Measurements from ENCODE around the gene PITX3. TPM values are rescaled to one million over a fixed set of nuclear protein-coding genes. Genes with fewer than 3 reads are reported as not detected.
"Not testable (repeated sequence)": the region's sequence is repeated elsewhere in the genome, so short reads cannot be mapped to it uniquely, and the experiment has no call there.

Gene PITX3
- total and polyA plus RNA-seq, 3 experiments from 2014 or later: not detected

DNA sequence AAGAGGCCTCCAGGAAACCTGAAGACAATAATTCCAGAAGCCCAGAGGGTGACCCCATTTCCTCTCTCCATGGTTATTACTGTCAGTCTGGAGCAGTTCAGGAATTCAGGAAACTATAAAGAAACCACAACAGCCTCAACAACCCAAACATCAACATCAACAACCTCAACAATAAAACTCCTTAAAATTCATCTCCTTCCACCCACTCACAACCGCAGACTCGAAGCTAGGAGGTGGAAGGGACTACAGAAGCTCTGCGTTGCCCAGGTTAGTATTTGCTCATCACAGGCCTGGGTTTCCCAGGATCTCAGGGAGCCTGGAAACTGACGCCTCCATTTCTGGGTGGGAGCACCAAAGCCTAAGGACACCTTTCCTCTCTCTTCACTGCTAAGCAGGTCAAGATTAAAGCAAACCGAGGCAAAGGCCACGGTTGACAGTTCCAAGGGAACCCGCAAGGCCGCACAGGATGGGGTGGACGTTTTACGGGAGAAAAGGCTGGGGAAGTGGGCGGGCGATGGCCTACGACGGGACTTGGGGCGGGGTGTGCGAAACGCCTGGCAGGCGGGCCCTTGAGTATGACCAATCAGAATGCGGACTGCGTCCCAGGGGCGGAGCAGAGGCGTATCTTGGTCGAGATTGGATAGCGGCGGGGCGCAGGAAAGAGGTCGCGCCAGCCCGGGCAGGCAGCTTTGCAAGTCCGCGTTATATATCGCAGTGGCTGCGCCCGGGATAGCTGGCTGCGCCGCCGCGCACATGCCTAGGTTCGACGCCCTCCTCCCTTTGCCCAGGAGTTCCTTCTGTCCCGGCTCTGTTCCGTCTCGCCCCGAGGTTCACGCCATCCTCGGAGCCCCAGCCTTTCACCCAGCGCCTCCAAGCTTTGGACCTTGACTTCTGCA is 15.4 kb downstream of the PITX3 start, which contains the start of gene ELOVL3:
TSS of gene ELOVL3 (plus strand) at position 654 of the 896 bp plus-strand sequence. CDS start 250 bp downstream, outside the sequence.
- ChIA-PET POLR2A (interaction anchor here (0.6 to 1.1 kb wide), 2 partner anchors 11 to 57 kb away, joined by 3 read pairs; no protein-coding TSS in a partner anchor), CTCF (interaction anchor here (1.1 to 11.9 kb wide), 6 partner anchors 67 to 358 kb away, joined by 3 to 327 read pairs (median 6); no protein-coding TSS in a partner anchor)
- DNase-seq: peak; percentile 80 to 87 (median 81)
- Histone ChIP-seq H3K9me3 (ENCODE audit: low read length) (no peaks in the 10 kb centered on the region), H3K4me3 (ENCODE audit: low read length) (peak within 1 kb of the TSS; percentile 51), H3K4me1 (ENCODE audit: insufficient read depth, low read length) (peaks cover 14% of the 10 kb centered on the region), H3K36me3 (ENCODE audit: insufficient read depth, low read length) (no peaks in the 10 kb centered on the region), H3K27ac (ENCODE audit: low read depth, low read length) (no peak within 1 kb of the TSS), H3K27me3 (ENCODE audit: insufficient read depth, low read length, poor library complexity, severe bottlenecking) (peaks cover 30% of the 10 kb centered on the region)
- peak within 1 kb of the TSS in 3 of 8 donors; percentile 14 to 47 (median 41) for H3K27ac Mint-ChIP-seq
- H3K9me3 Mint-ChIP-seq: no peaks in the 10 kb centered on the region
- H3K36me3 Mint-ChIP-seq: no peaks in the 10 kb centered on the region
- H3K4me3 Mint-ChIP-seq: peak within 1 kb of the TSS; percentile 12 to 82 (median 74)
- H3K4me1 Mint-ChIP-seq: peaks cover 15 to 24% (median 19%) of the 10 kb centered on the region in 3 donors
- H3K27me3 Mint-ChIP-seq: peaks cover 20 to 51% of the 10 kb centered on the region in 2 donors

DNA sequence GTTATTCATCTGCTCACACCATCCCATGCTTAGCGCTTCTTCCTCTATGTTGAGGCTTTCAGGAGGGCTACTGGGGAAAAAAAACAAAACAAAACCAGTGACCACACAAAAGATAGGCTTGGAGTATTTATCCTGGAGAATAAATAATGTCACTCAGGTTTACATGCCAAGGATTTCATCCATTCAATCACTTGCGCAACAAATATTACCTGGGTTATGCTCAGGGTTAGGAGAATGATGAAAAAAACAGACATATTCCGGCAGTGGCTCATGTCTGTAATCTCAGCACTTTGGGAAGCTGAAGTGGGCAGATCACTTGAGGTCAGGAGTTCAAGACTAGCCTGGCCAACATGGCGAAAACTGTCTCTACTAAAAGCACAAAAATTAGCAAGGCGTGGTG is 18.5 kb downstream of the PITX3 start:
- H3K27me3 Mint-ChIP-seq: peaks cover 4 to 32% of the 10 kb centered on the region in 2 donors
- no peaks in the 10 kb centered on the region for H3K9me3 Mint-ChIP-seq
- no peaks in the 10 kb centered on the region for H3K9me3 ChIP-seq (ENCODE audit: low read length)
- H3K4me3 Mint-ChIP-seq: no peak overlapping the region
- H3K36me3 ChIP-seq (ENCODE audit: insufficient read depth, low read length): no peaks in the 10 kb centered on the region
- no peak for DNase-seq
- H3K27ac ChIP-seq (ENCODE audit: low read depth, low read length): no peak overlapping the region
- peaks cover 10 to 15% (median 14%) of the 10 kb centered on the region in 3 donors for H3K4me1 Mint-ChIP-seq
- no peaks in the 10 kb centered on the region for H3K36me3 Mint-ChIP-seq
- no peak overlapping the region for H3K4me3 ChIP-seq (ENCODE audit: low read length)
- ChIA-PET POLR2A (interaction anchor here (0.6 kb wide), 1 partner anchor 97 kb away, joined by 5 read pairs; no protein-coding TSS in a partner anchor), CTCF (interaction anchor here (1.3 kb wide), 1 partner anchor 129 kb away, joined by 5 read pairs; no protein-coding TSS in a partner anchor)
- peaks cover 7% of the 10 kb centered on the region for H3K27me3 ChIP-seq (ENCODE audit: insufficient read depth, low read length, poor library complexity, severe bottlenecking)
- H3K27ac Mint-ChIP-seq: no peak overlapping the region
- H3K4me1 ChIP-seq (ENCODE audit: insufficient read depth, low read length): peaks cover 7% of the 10 kb centered on the region

DNA sequence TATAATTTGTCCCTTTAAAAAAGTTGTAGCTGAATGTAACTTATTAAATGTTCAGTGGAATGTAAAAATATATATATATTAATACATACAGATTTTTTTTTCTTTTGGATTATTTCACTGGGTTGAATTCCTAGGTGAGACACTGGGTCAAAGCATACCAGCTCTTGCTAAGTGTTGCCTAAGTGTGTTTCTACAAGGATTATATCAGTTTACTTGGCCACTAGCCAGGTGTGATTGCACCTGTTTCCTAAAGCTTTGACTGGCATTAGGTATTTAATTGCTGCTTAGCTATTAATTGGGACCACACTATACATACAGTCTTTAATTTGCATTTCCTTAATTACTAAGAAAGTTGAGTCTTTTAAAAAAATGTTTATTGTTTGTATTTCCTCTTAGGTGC is 20.7 kb downstream of the PITX3 start:
- H3K36me3 ChIP-seq (ENCODE audit: insufficient read depth, low read length): no peaks in the 10 kb centered on the region
- H3K27me3 ChIP-seq (ENCODE audit: insufficient read depth, low read length, poor library complexity, severe bottlenecking): peaks cover 3% of the 10 kb centered on the region
- Mint-ChIP-seq H3K27ac (no peak overlapping the region), H3K36me3 (no peaks in the 10 kb centered on the region), H3K4me1 (peaks cover 0 to 1% (median 0%) of the 10 kb centered on the region in 3 donors), H3K27me3 (peaks cover 4 to 15% of the 10 kb centered on the region in 2 donors), H3K4me3 (no peak overlapping the region), H3K9me3 (no peaks in the 10 kb centered on the region)
- H3K9me3 ChIP-seq (ENCODE audit: low read length): no peaks in the 10 kb centered on the region
- no peak overlapping the region for H3K4me3 ChIP-seq (ENCODE audit: low read length)
- ChIA-PET POLR2A (no interaction called here), CTCF (interaction anchor here (1.0 to 3.3 kb wide), 2 partner anchors 10 to 131 kb away, joined by 3 to 29 read pairs; no protein-coding TSS in a partner anchor)
- no peaks in the 10 kb centered on the region for H3K4me1 ChIP-seq (ENCODE audit: insufficient read depth, low read length)
- H3K27ac ChIP-seq (ENCODE audit: low read depth, low read length): no peak overlapping the region
- no peak for DNase-seq

DNA sequence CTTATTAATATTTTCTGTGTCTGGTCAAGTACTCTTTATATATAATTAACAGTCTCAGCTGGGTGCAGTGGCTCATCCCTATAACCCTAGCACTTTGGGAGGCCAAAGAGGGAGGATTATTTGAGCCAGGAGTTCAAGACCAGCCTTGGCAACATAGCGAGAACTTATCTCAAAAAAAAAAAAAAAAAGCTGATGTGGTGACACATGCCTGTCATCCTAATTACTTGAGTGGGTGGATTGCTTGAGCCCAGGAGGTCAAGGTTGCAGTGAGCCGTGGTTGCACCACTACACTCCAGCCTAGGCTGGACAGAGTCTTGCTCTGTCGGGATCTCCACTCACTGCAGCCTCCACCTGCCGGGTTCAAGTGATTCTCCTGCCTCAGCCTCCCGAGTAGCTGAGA is 21.9 kb downstream of the PITX3 start:
- ChIA-PET CTCF (interaction anchor here (3.3 kb wide), 1 partner anchor 11 kb away, joined by 29 read pairs; no protein-coding TSS in a partner anchor), POLR2A (no interaction called here)
- Mint-ChIP-seq H3K36me3 (no peaks in the 10 kb centered on the region), H3K4me3 (no peak overlapping the region), H3K9me3 (no peaks in the 10 kb centered on the region), H3K4me1 (no peaks in the 10 kb centered on the region), H3K27ac (no peak overlapping the region), H3K27me3 (peaks cover 4 to 15% of the 10 kb centered on the region in 2 donors)
- no peaks in the 10 kb centered on the region for H3K36me3 ChIP-seq (ENCODE audit: insufficient read depth, low read length)
- no peak overlapping the region for H3K27ac ChIP-seq (ENCODE audit: low read depth, low read length)
- H3K4me3 ChIP-seq (ENCODE audit: low read length): no peak overlapping the region
- DNase-seq: no peak
- no peaks in the 10 kb centered on the region for H3K27me3 ChIP-seq (ENCODE audit: insufficient read depth, low read length, poor library complexity, severe bottlenecking)
- no peaks in the 10 kb centered on the region for H3K9me3 ChIP-seq (ENCODE audit: low read length)
- H3K4me1 ChIP-seq (ENCODE audit: insufficient read depth, low read length): no peaks in the 10 kb centered on the region

DNA sequence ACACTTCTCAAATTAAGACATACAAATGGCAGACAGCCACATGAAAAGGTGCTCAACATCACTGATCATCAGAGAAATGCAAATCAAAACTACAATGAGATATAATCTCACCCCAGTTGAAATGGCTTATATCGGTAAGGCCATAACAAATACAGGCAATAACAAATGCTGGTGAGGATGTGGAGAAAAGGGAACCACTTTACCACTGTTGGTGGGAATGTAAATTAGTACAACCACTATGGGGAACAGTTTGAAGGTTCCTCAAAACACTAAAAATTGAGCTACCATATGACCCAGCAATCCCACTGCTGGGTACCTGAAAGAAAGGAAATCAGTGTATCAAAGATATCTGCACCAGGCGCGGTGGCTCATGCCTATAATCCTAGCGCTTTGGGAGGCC is 27.7 kb downstream of the PITX3 start:
- H3K4me1 ChIP-seq (ENCODE audit: insufficient read depth, low read length); H3K9me3 ChIP-seq (ENCODE audit: low read length); H3K4me1 Mint-ChIP-seq; H3K4me3 ChIP-seq (ENCODE audit: low read length); H3K27me3 ChIP-seq (ENCODE audit: insufficient read depth, low read length, poor library complexity, severe bottlenecking); H3K4me3 Mint-ChIP-seq; H3K9me3 Mint-ChIP-seq; H3K27ac ChIP-seq (ENCODE audit: low read depth, low read length); POLR2A ChIA-PET; H3K36me3 Mint-ChIP-seq; H3K27ac Mint-ChIP-seq; CTCF ChIA-PET; H3K36me3 ChIP-seq (ENCODE audit: insufficient read depth, low read length); DNase-seq; H3K27me3 Mint-ChIP-seq: not testable (repeated sequence)

DNA sequence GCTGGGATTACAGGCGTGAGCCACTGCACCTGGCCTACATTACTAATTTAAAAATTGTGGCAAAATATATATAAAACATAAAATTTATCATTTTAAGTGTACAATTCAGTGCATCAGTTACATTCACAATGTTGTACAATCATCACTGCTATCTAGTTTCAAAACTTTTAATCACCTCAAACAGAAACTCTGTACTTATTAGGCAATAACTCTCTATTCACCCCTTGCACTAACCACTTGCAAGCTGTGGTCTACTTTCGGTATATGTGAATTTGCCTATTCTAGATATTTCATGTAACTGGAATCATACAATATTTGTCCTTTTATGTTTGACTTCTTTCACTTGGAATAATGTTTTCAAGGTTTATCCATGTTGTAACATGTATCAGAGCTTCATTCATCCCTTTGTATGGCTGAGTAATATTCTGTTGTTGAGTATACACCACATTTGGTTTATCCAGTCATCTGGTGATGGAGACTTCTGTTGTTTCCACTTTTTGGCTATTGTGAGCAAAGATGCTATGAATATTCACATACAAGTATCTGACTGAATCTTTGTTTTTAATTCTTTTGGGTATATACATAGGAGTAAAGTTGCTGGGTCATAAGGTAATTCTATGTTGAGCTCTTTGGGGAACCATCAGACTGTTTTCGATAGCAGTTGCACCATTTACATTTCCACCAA is 29.6 kb downstream of the PITX3 start:
- ChIA-PET CTCF (interaction anchor here (1.2 to 1.3 kb wide), 2 partner anchors 19 to 45 kb away, joined by 3 to 4 read pairs; no protein-coding TSS in a partner anchor), POLR2A (no interaction called here)
- Mint-ChIP-seq H3K36me3 (no peaks in the 10 kb centered on the region), H3K4me1 (no peaks in the 10 kb centered on the region), H3K27me3 (peaks cover 0 to 6% of the 10 kb centered on the region in 2 donors), H3K27ac (no peak overlapping the region), H3K9me3 (no peaks in the 10 kb centered on the region), H3K4me3 (no peak overlapping the region)
- no peaks in the 10 kb centered on the region for H3K9me3 ChIP-seq (ENCODE audit: low read length)
- no peaks in the 10 kb centered on the region for H3K36me3 ChIP-seq (ENCODE audit: insufficient read depth, low read length)
- H3K4me1 ChIP-seq (ENCODE audit: insufficient read depth, low read length): no peaks in the 10 kb centered on the region
- H3K4me3 ChIP-seq (ENCODE audit: low read length): no peak overlapping the region
- DNase-seq: no peak
- H3K27ac ChIP-seq (ENCODE audit: low read depth, low read length): no peak overlapping the region
- H3K27me3 ChIP-seq (ENCODE audit: insufficient read depth, low read length, poor library complexity, severe bottlenecking): no peaks in the 10 kb centered on the region

DNA sequence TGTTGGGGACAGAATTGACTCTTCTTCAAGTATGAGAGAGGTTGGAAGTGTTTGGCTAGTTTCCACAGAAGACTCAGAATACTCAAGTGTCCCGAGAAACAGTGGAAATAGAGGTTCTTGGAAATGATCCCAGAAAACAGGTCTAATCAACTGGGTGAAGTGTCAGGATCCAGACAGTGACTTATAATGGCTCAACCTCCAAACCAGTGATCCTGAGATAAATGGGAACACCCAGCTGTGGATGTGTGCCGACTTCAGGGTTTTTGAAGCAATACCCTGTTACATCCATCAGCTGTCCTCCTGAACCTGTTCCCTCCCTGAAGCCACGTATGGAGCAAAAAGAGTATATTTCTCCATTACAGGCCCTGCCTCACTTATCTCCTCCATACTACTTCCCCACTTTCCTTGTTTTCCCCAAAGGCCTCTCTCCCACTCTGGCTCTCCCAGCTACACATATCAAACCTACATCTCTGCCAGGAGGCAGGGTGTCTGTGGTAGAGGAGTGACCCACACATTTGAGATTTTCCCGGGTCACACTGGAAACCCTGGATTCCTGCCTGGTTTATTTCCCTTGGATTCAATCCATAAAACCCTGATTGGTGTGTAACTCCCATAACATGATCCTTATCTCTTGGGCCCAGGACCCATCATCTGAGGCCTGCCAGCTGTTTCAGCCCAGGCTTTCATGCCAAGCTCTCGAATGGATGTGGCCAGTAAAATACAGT is 32.8 kb downstream of the PITX3 start:
- Mint-ChIP-seq H3K4me1 (no peaks in the 10 kb centered on the region), H3K36me3 (peaks cover 0 to 4% (median 0%) of the 10 kb centered on the region in 3 donors), H3K4me3 (no peak overlapping the region), H3K27me3 (peaks cover 0 to 6% of the 10 kb centered on the region in 2 donors), H3K9me3 (peaks cover 0 to 9% (median 2%) of the 10 kb centered on the region in 5 donors), H3K27ac (no peak overlapping the region)
- Histone ChIP-seq H3K27me3 (ENCODE audit: insufficient read depth, low read length, poor library complexity, severe bottlenecking) (no peaks in the 10 kb centered on the region), H3K36me3 (ENCODE audit: insufficient read depth, low read length) (no peaks in the 10 kb centered on the region), H3K9me3 (ENCODE audit: low read length) (no peaks in the 10 kb centered on the region), H3K4me3 (ENCODE audit: low read length) (no peak overlapping the region), H3K27ac (ENCODE audit: low read depth, low read length) (no peak overlapping the region), H3K4me1 (ENCODE audit: insufficient read depth, low read length) (no peaks in the 10 kb centered on the region)
- POLR2A ChIA-PET: no interaction called here
- DNase-seq: no peak
- CTCF ChIA-PET: interaction anchor here (1.3 kb wide), 1 partner anchor 21 kb away, joined by 6 read pairs; no protein-coding TSS in a partner anchor

Data from CD8-positive, alpha-beta memory T cell (primary cell).